Measurements from ENCODE around the gene FATE1.

FATE1 gene

GRCh38 chrX:151704041-151704663, 11.7 kb upstream of the FATE1 start:
- DNase-seq, result no peak

- DNase-seq, result no peak
Measured at GRCh38 chrX:151708821-151709220, 7.0 kb upstream of the FATE1 start.

GRCh38 chrX:151710457-151710856, 5.4 kb upstream of the FATE1 start:
- DNase-seq, result no peak

- no peak for DNase-seq
Measured at GRCh38 chrX:151711154-151711553, 4.7 kb upstream of the FATE1 start.

GRCh38 chrX:151711787-151712186, 4.0 kb upstream of the FATE1 start:
- no peak for DNase-seq

- DNase-seq, result no peak
Measured at GRCh38 chrX:151712253-151712652, 3.6 kb upstream of the FATE1 start.

- no peak for DNase-seq
Measured at GRCh38 chrX:151713849-151714248, 2.0 kb upstream of the FATE1 start.

- DNase-seq, result no peak
Measured at GRCh38 chrX:151714362-151714761, 1.5 kb upstream of the FATE1 start.

GRCh38 chrX:151722241-151722846, 6.5 kb downstream of the FATE1 start:
- no peak for DNase-seq

GRCh38 chrX:151723156-151723760, 7.4 kb downstream of the FATE1 start:
- no peak for DNase-seq

- no peak for DNase-seq
Measured at GRCh38 chrX:151724563-151725337, 8.9 kb downstream of the FATE1 start.

- no peak for DNase-seq
Measured at GRCh38 chrX:151725338-151725614, 9.4 kb downstream of the FATE1 start.

- DNase-seq, result no peak
Measured at GRCh38 chrX:151726751-151727150, 10.9 kb downstream of the FATE1 start.

- DNase-seq, result no peak
Measured at GRCh38 chrX:151727346-151727745, 11.5 kb downstream of the FATE1 start.

GRCh38 chrX:151729056-151729725, 13.4 kb downstream of the FATE1 start:
- DNase-seq, result no peak

- DNase-seq, result no peak
Measured at GRCh38 chrX:151734446-151734845, 18.6 kb downstream of the FATE1 start, which contains the start of gene CNGA2. Gene CNGA2, plus strand, starts transcription at chrX:151734746. Its CDS starts 3,738 bp downstream, at chrX:151738484.

- DNase-seq, result no peak
Measured at GRCh38 chrX:151735219-151735618, 19.4 kb downstream of the FATE1 start.

GRCh38 chrX:151736685-151737084, 20.9 kb downstream of the FATE1 start:
- no peak for DNase-seq

GRCh38 chrX:151737494-151737893, 21.7 kb downstream of the FATE1 start:
- DNase-seq, result no peak

GRCh38 chrX:151738751-151739150, 22.9 kb downstream of the FATE1 start:
- no peak for DNase-seq

GRCh38 chrX:151741606-151742005, 25.8 kb downstream of the FATE1 start:
- no peak for DNase-seq

- no peak for DNase-seq
Measured at GRCh38 chrX:151742311-151742710, 26.5 kb downstream of the FATE1 start.

Measured in T-helper 9 cell (primary cell).